K562 (cell line): ENCODE results near the gene CALCOCO2. TPM values are rescaled to one million over a fixed set of nuclear protein-coding genes. Genes with fewer than 3 reads are reported as not detected.

ENCODE experiments used
- CREM ChIP-seq: IDR thresholded peaks from 2 replicates; pipeline ENCODE4 v1.6.1; 2014; ENCODE audit warnings: antibody characterized with exemption, low read depth
- FOS ChIP-seq: IDR thresholded peaks from 3 replicates; pipeline ENCODE4 v1.6.1; 2011; ENCODE audit not compliant: insufficient read length; ENCODE audit errors: extremely low read depth
- FUS ChIP-seq: fragments of 200-400 bp; formaldehyde crosslinking; optimal IDR thresholded peaks from 2 replicates; pipeline ENCODE3; 2017; ENCODE audit warnings: low read depth, low read length
- JUND ChIP-seq, 2 experiments: IDR thresholded peaks; 2 replicates in 1 of 2; 3 replicates in 1 of 2; pipeline ENCODE4 v1.6.1; 2011; ENCODE audit warnings: borderline replicate concordance in 2 of 2, low read depth in 2 of 2, low read length in 2 of 2, improper control_type of control experiment in 1 of 2, missing biosample characterization in 1 of 2, missing genetic modification characterization in 1 of 2, missing genetic modification reagents in 1 of 2
- NFE2 ChIP-seq: IDR thresholded peaks from 2 replicates; pipeline ENCODE4 v1.6.1; 2014; ENCODE audit warnings: antibody characterized with exemption, low read depth
- POLR2B ChIP-seq: fragments of 450-650 bp; IDR thresholded peaks from 2 replicates; pipeline ENCODE4 v1.6.1; 2018; ENCODE audit warnings: low read depth; ENCODE audit not compliant: partially characterized antibody
- ZFPM2 ChIP-seq: fragments of 250-450 bp; sonication (Bioruptor Pico); IDR thresholded peaks from 2 replicates; pipeline ENCODE4 v1.5.1; 2022; ENCODE audit warnings: mild to moderate bottlenecking
- polyA plus RNA-seq, 8 experiments: library from polyadenylated mRNA; depleted of rRNA in 4 of 8; stranded (reverse) in 5 of 8; unstranded in 3 of 8; fragments of >200 nt; fragmentation: Nextera tagmentation in 2 of 8; fragmentation: Illumina TruSeq in 1 of 8; extraction: Ambion mirVana in 2 of 8; extraction: Trizol in 1 of 8; gene quantifications; 2 replicates each; pipeline versions ENCODE4 v1.2.1 to v1.2.3, GENCODE V29; 2011 to 2014; ENCODE audit warnings: inconsistent platforms in 1 of 8, missing spikeins in 1 of 8
- total RNA-seq, 7 experiments: library from RNA; depleted of rRNA in 6 of 7; stranded (reverse); fragments of >200 nt in 6 of 7; fragmentation: Illumina TruSeq in 2 of 7; extraction: Trizol in 2 of 7; gene quantifications; 2 replicates each; pipeline versions ENCODE4 v1.2.1 to v1.2.3, GENCODE V29; 2011 to 2021; ENCODE audit warnings: low replicate concordance in 1 of 7
- TF ChIP-seq, protein P1 (sequence below): sonication (generic); formaldehyde crosslinking; IDR thresholded peaks from 2 replicates; pipeline ENCODE4 v1.8.0; 2022; ENCODE audit warnings: missing genetic modification reagents, mild to moderate bottlenecking, borderline replicate concordance
- TF ChIP-seq, protein P2 (sequence below): fragments of 450-650 bp; formaldehyde crosslinking; IDR thresholded peaks from 2 replicates; pipeline ENCODE4 v1.4.0; 2020; ENCODE audit warnings: mild to moderate bottlenecking, moderate library complexity
- TF ChIP-seq, protein P3 (sequence below): sonication (generic); formaldehyde crosslinking; IDR thresholded peaks from 2 replicates; pipeline ENCODE4 v1.8.0; 2022; ENCODE audit warnings: mild to moderate bottlenecking, missing genetic modification reagents, borderline replicate concordance
- TF ChIP-seq, protein P4 (sequence below), 2 experiments: fragments of 450-650 bp; conservative IDR thresholded peaks; 2 replicates each; pipeline ENCODE4 v1.6.1; 2017; ENCODE audit warnings: mild to moderate bottlenecking in 2 of 2, moderate library complexity in 2 of 2
- TF ChIP-seq, protein P5 (sequence below), 2 experiments: fragments of 450-650 bp in 1 of 2; sonication (generic) in 1 of 2; formaldehyde crosslinking in 1 of 2; IDR thresholded peaks in 1 of 2; conservative IDR thresholded peaks in 1 of 2; 2 replicates each; pipeline versions ENCODE4 v1.6.1 to v1.8.1; 2016 to 2023; ENCODE audit warnings: mild to moderate bottlenecking in 2 of 2, moderate library complexity in 2 of 2, inconsistent platforms in 1 of 2, missing genetic modification reagents in 1 of 2

The CALCOCO2 gene
- total and polyA plus RNA-seq, 9 of the 15 experiments (the other 6 are each of a cell fraction or from before 2014, with no cell fraction given) = 24.1 to 87.3 (median 67.5) TPM

DNA sequence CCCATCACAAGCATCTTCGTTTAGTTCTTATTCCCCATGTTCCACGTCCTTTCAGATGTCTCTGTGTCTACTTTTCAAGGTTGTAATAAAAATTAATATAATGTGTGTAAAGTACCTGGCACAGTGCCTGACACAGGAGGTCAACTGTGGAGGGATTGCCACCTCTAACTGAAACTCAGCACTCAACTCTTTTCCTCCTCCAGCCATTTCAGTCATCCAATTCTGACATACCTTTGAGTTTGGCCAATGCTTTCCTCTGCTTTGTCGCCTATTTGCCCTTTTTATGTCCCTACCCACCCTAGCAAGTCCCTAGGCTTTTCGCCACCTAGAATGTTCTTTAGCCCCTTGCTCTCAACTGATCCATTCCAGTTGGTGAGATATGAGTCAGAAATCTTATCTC lies 78.9 kb downstream of the CALCOCO2 start (continued):
- TF ChIP-seq, protein P1, sequence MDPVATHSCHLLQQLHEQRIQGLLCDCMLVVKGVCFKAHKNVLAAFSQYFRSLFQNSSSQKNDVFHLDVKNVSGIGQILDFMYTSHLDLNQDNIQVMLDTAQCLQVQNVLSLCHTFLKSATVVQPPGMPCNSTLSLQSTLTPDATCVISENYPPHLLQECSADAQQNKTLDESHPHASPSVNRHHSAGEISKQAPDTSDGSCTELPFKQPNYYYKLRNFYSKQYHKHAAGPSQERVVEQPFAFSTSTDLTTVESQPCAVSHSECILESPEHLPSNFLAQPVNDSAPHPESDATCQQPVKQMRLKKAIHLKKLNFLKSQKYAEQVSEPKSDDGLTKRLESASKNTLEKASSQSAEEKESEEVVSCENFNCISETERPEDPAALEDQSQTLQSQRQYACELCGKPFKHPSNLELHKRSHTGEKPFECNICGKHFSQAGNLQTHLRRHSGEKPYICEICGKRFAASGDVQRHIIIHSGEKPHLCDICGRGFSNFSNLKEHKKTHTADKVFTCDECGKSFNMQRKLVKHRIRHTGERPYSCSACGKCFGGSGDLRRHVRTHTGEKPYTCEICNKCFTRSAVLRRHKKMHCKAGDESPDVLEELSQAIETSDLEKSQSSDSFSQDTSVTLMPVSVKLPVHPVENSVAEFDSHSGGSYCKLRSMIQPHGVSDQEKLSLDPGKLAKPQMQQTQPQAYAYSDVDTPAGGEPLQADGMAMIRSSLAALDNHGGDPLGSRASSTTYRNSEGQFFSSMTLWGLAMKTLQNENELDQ = no peak
- TF ChIP-seq FOS (no peak), CREM (no peak), ZFPM2 (no peak), POLR2B (no peak), JUND (IDR thresholded peaks at IDR 0.05; ENCODE audit: borderline replicate concordance, low read depth, low read length) (0 out of 2 replicates have a peak, but pooled peaks have one; percentile 11), JUND (tag; IDR thresholded peaks at IDR 0.05; ENCODE audit: borderline replicate concordance, low read depth, low read length) (no peak), FUS (no peak), NFE2 (no peak)
- TF ChIP-seq, protein P2, sequence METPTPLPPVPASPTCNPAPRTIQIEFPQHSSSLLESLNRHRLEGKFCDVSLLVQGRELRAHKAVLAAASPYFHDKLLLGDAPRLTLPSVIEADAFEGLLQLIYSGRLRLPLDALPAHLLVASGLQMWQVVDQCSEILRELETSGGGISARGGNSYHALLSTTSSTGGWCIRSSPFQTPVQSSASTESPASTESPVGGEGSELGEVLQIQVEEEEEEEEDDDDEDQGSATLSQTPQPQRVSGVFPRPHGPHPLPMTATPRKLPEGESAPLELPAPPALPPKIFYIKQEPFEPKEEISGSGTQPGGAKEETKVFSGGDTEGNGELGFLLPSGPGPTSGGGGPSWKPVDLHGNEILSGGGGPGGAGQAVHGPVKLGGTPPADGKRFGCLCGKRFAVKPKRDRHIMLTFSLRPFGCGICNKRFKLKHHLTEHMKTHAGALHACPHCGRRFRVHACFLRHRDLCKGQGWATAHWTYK = no peak
- TF ChIP-seq, protein P3, sequence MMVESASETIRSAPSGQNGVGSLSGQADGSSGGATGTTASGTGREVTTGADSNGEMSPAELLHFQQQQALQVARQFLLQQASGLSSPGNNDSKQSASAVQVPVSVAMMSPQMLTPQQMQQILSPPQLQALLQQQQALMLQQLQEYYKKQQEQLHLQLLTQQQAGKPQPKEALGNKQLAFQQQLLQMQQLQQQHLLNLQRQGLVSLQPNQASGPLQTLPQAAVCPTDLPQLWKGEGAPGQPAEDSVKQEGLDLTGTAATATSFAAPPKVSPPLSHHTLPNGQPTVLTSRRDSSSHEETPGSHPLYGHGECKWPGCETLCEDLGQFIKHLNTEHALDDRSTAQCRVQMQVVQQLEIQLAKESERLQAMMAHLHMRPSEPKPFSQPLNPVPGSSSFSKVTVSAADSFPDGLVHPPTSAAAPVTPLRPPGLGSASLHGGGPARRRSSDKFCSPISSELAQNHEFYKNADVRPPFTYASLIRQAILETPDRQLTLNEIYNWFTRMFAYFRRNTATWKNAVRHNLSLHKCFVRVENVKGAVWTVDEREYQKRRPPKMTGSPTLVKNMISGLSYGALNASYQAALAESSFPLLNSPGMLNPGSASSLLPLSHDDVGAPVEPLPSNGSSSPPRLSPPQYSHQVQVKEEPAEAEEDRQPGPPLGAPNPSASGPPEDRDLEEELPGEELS (CRISPR knock-in tag) = no peak
- TF ChIP-seq, protein P4, sequence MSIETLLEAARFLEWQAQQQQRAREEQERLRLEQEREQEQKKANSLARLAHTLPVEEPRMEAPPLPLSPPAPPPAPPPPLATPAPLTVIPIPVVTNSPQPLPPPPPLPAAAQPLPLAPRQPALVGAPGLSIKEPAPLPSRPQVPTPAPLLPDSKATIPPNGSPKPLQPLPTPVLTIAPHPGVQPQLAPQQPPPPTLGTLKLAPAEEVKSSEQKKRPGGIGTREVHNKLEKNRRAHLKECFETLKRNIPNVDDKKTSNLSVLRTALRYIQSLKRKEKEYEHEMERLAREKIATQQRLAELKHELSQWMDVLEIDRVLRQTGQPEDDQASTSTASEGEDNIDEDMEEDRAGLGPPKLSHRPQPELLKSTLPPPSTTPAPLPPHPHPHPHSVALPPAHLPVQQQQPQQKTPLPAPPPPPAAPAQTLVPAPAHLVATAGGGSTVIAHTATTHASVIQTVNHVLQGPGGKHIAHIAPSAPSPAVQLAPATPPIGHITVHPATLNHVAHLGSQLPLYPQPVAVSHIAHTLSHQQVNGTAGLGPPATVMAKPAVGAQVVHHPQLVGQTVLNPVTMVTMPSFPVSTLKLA (conservative IDR thresholded peaks at IDR 0.05) = 0 out of 4 replicates have a peak, but pooled peaks of 1 of the 2 experiments have one; percentile 9
- TF ChIP-seq, protein P5, sequence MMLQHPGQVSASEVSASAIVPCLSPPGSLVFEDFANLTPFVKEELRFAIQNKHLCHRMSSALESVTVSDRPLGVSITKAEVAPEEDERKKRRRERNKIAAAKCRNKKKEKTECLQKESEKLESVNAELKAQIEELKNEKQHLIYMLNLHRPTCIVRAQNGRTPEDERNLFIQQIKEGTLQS (IDR thresholded peaks at IDR 0.05) = peak; percentile 27; the same call in 1 of the 2 replicates
- TF ChIP-seq, protein P5 (CRISPR knock-in tag; conservative IDR thresholded peaks at IDR 0.05) = no peak
